GM19099 (cell line): ENCODE data around the gene TNFAIP8L2.
A peak's percentile ranks its signal among the peaks of the same experiment; 100 is the strongest.

ENCODE experiments used
- POLR2A ChIP-seq: IDR thresholded peaks from 3 replicates; pipeline ENCODE4 v1.6.1; 2011; ENCODE audit warnings: low read depth; ENCODE audit not compliant: insufficient read length; ENCODE audit errors: extremely low read depth

Gene TNFAIP8L2

DNA sequence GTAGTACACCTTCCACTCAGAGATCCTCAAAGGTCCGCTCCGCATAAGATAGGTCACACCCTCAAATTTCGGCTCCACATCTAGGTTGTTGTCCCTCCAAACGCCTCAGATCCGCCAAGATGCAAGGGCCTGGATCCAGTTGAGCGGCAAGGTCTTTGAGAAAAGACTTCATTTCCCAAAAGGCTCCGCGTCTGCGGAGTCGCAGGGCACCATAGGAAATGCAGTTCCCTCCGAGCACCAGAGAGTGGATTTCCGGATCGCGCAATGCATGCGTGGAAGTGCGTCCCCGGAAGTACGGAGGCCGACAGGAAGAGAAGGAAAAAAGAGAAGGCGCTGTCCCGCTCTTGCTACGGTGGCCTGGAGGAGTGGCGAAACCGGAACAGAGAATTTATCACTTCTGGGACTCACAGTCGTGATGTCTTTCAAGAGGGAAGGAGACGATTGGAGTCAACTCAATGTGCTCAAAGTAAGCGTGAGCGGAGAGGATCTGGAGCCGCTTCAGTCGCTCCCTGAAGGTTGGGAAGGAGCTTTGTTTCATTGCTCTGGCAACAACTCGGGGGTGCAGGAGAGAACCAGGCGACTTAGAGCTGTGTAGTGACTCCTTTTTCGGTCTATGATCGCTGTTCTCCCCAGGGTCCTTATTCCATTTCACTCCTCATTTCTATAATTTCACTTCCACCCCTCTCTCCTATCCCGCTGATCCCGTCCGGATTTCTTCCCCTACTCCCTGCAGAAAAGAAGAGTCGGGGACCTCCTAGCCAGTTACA is 9.5 kb downstream of the TNFAIP8L2 start, which contains the start of the genes LYSMD1 and SCNM1:
Gene LYSMD1 (minus strand): TSS at position 165 of the 767 bp plus-strand sequence. CDS start 644 bp downstream, outside the sequence.
Gene SCNM1 (plus strand): TSS at position 407 of the 767 bp plus-strand sequence. CDS start 9 bp downstream, at position 416.
- TF ChIP-seq POLR2A, result peak; percentile 89

DNA sequence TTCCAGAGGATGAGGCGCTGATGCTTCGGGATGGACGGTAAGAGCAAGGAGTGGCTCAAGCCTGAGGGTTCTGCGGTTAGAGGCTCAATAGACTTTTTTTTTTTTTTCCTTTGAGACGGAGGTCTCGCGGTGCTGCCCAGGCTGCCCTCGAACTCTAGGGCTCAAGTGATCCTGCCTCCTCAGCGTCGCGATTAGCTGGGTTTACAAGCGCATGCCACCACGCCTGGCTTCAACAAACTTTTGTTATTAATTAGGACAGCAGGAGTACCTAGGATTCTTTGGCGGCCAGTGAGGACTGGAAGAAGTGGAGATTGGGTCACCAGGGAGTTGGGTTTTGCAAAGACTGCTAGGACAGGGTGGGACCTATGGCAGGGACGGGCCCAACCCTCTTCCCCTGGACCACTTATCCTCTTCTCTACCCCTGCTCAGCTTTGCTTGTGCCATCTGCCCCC is 10.1 kb downstream of the TNFAIP8L2 start:
- TF ChIP-seq POLR2A, result no peak

DNA sequence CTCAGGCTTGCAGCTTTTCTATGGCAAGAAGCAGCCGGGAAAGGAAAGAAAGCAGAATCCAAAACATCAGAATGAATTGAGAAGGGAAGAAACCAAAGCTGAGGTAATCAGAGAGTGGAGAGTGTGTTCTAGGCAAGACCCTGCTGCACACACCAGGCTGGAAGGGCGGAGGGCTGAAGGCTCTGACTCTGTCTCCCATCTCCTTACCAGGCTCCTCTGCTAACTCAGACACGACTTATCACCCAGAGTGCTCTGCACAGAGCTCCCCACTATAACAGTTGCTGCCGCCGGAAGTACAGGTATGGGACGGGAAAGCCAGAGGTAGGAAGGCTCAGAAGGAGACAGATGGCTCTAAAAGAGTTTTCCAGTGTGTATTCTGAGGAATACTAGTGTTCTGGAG is 10.7 kb downstream of the TNFAIP8L2 start:
- TF ChIP-seq POLR2A, result no peak

DNA sequence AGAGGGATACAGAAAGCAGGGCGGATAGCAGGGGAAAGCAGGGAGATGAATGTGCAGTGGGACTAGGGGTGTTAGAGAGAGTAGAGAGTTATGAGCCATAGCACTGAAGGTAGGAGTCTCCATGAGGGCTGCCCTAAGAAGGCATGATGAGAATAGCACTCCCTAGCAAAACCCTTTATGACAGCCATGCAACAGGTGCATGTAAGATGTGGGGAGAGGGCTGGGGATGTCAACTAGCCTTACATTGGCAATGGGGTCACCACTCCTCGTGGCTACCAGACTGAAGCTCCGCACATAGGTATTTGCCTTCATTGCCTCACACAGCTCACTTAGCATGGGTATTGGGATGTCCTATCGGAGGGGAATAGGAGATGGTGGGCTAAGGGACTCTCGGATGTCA is 14.7 kb downstream of the TNFAIP8L2 start:
- TF ChIP-seq POLR2A, result no peak

DNA sequence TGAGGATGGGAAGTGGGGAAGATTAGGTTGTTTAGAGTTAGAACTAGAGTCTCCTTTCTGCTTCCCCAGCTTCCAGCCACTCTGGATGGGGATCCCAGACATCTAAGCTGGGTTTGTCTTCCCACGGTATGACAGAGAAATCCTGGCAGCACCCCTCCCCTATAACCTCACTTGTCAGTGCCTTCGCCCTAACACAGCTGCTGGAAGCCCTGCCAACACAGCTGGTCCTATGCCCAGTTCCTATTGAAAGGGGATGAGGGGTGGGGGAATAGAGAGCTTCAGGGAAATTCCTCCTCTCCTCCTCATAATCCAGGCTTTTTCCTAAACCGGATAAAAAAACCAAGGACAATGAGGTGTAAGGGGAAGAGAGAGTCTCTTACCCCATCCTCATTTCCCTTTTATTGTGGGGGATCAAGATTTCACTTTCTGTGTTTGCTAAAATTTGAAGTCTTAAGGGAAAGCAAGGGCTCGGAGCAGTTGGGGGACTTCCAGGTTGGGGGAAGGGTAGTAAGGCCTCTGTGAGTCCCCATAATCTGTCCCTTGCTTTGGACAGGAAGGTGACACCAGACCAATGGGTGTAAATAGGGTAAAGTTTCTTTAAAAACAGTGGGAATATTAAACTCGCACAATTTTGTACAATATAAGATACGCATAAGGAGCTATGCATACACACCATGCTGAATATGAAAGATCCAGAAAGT is 18.7 kb downstream of the TNFAIP8L2 start:
- no peak for TF ChIP-seq POLR2A

DNA sequence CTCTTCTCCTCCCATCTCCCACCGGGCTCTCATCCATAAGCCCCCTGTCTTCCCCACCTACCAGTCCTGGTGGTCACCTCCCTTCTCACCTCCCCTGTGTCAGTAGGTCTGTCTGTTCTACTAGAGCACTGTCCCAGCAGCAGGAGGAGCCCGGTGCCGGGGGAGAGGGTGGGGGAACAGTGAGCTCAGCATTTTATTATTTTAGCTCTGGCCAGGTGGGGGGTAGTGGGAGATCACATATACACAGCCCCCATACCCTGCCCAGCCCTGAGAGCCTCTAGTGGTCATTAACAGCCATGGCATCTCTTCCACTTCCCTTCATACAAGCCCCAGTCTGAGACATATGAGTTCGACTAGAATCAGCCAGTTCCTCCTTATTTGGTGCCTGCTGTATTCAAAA is 19.4 kb downstream of the TNFAIP8L2 start, which contains the start of gene TMOD4:
Gene TMOD4 (minus strand): TSS at position 119 of the 400 bp plus-strand sequence. CDS start 1,106 bp downstream, outside the sequence.
- TF ChIP-seq POLR2A, result no peak

- TF ChIP-seq POLR2A, result no peak
Observed at GRCh38 chr1:151176514-151177045, 20.1 kb downstream of the TNFAIP8L2 start.

DNA sequence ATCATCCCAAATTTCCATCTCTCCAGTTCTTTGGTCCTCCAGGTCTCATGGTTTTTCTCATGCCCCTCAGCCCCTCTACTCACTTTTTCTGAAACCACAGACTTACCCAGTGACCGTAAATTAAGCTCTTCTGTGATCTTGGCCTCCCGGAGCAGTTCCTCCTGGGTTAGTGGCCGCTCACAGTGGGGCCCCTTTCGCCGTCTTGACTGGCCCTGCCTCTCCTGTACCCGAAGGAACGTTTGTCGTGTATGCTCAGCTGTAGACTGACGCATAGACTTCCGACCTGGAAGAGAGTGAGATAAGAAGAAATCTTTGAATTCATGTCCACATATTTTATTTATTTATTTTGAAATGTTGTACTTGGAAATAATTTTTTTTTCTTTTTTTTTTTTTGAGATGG is 27.8 kb downstream of the TNFAIP8L2 start:
- no peak for TF ChIP-seq POLR2A

- no peak for TF ChIP-seq POLR2A
Observed at GRCh38 chr1:151187205-151187604, 30.8 kb downstream of the TNFAIP8L2 start.

- TF ChIP-seq POLR2A, result peak; percentile 96
Observed at GRCh38 chr1:151189637-151190445, 33.4 kb downstream of the TNFAIP8L2 start, which contains the start of gene VPS72. TSS of gene VPS72 (minus strand) at chr1:151190197. CDS start at chr1:151190121, 76 bp downstream.

DNA sequence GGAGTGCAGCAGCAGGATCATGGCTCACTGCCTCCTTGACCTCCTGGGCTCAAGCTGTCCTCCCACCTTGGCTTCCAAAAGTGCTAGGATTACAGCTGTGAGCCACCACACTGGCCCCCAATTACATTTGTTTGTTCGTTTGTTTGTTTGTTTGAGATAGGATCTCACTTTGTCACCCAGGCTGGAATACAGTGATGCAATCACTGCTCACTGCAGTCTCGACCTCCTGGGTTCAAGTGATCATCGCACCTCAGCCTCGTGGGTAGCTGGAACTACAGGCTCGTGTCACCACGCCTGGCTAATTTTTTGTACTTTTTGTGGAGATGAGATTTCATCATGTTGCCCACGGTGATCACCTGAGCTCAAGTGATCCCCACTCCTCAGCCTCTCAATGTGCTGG is 35.6 kb downstream of the TNFAIP8L2 start:
- TF ChIP-seq POLR2A, result no peak

GRCh38 chr1:151193304-151193703 is 36.9 kb downstream of the TNFAIP8L2 start:
- no peak for TF ChIP-seq POLR2A

- no peak for TF ChIP-seq POLR2A
Observed at GRCh38 chr1:151193856-151194255, 37.4 kb downstream of the TNFAIP8L2 start.

GRCh38 chr1:151196292-151196800 is 39.9 kb downstream of the TNFAIP8L2 start:
- TF ChIP-seq POLR2A, result no peak
